Keratinocyte (primary cell): ENCODE results near the gene NCKIPSD. TPM values are rescaled to one million over a fixed set of nuclear protein-coding genes. Genes with fewer than 3 reads are reported as not detected.
A peak's percentile ranks its signal among the peaks of the same experiment; 100 is the strongest.

ENCODE experiments used
- DNase-seq: peaks from one replicate; pipeline ENCODE4 v3.0.0-alpha.2; 2011; ENCODE audit warnings: low read depth, missing footprints, low spot score
- FAIRE-seq: peaks from 2 replicates; lab custom pipeline; 2011; peaks lifted over from hg19 to GRCh38; lab: Jason Lieb, UNC
- H2AFZ ChIP-seq: 2 replicates; pipeline ENCODE4 v1.6.0; 2012; ENCODE audit warnings: low read length, control low read depth, inconsistent platforms; ENCODE audit not compliant: control insufficient read depth
- H3K27ac ChIP-seq: 2 replicates; pipeline ENCODE4 v1.5.1; 2011; ENCODE audit warnings: low read length; ENCODE audit not compliant: control insufficient read depth, insufficient read depth
- H3K27me3 ChIP-seq: 3 replicates; pipeline ENCODE4 v1.6.0; 2011; ENCODE audit warnings: low read length; ENCODE audit not compliant: control insufficient read depth, insufficient read depth; ENCODE audit errors: extremely low read depth
- H3K36me3 ChIP-seq, 2 experiments: 2 replicates in 1 of 2; 3 replicates in 1 of 2; pipeline ENCODE4 v1.5.1; 2011; ENCODE audit warnings: low read length in 2 of 2, mild to moderate bottlenecking in 1 of 2; ENCODE audit not compliant: control insufficient read depth in 2 of 2, insufficient read depth in 2 of 2; ENCODE audit errors: extremely low read depth in 1 of 2
- H3K4me1 ChIP-seq: 3 replicates; pipeline ENCODE4 v1.5.1; 2011; ENCODE audit warnings: low read length; ENCODE audit not compliant: control insufficient read depth, insufficient read depth; ENCODE audit errors: extremely low read depth
- H3K4me2 ChIP-seq: 3 replicates; pipeline ENCODE4 v1.6.0; 2011; ENCODE audit warnings: low read depth, low read length; ENCODE audit not compliant: control insufficient read depth, insufficient read depth; ENCODE audit errors: extremely low read depth
- H3K4me3 ChIP-seq, 3 experiments: fragments of 200-600 bp in 1 of 3; sonication (generic) in 1 of 3; 2 replicates in 2 of 3; 3 replicates in 1 of 3; pipeline ENCODE4 v1.5.1; 2011 to 2016; ENCODE audit warnings: low read length in 3 of 3, mild to moderate bottlenecking in 3 of 3, control low read depth in 2 of 3, inconsistent platforms in 1 of 3, low read depth in 1 of 3, mixed read lengths in 1 of 3, mixed run types in 1 of 3, moderate library complexity in 1 of 3; ENCODE audit not compliant: control insufficient read depth in 2 of 3, insufficient read depth in 2 of 3; ENCODE audit errors: extremely low read depth in 1 of 3
- H3K79me2 ChIP-seq: 2 replicates; pipeline ENCODE4 v1.6.0; 2012; ENCODE audit warnings: low read length; ENCODE audit not compliant: control insufficient read depth, insufficient read depth
- H3K9ac ChIP-seq: 3 replicates; pipeline ENCODE4 v1.6.0; 2011; ENCODE audit warnings: low read length; ENCODE audit not compliant: control insufficient read depth, insufficient read depth; ENCODE audit errors: extremely low read depth
- H3K9me1 ChIP-seq: 3 replicates; pipeline ENCODE4 v1.6.0; 2011; ENCODE audit warnings: low read length; ENCODE audit not compliant: control insufficient read depth, insufficient read depth; ENCODE audit errors: extremely low read depth
- H3K9me3 ChIP-seq: 2 replicates; pipeline ENCODE4 v1.5.1; 2012; ENCODE audit warnings: low read depth, low read length; ENCODE audit not compliant: control insufficient read depth
- H4K20me1 ChIP-seq: 3 replicates; pipeline ENCODE4 v1.6.0; 2011; ENCODE audit warnings: low read length; ENCODE audit not compliant: control insufficient read depth, insufficient read depth; ENCODE audit errors: extremely low read depth
- EZH2 ChIP-seq: IDR thresholded peaks from one replicate; pipeline ENCODE4 v1.6.1; 2012; ENCODE audit warnings: inconsistent platforms, mild to moderate bottlenecking, low read length, moderate library complexity
- dilution Hi-C: fragments of 300-500 bp; cut with MboI; formaldehyde crosslinking; loops from one replicate; pipeline ENCODE4 v1.7.0; 2020; ENCODE audit warnings: low sequenced_read_pairs; ENCODE audit not compliant: extremely low pct_ligation_motif_present
- polyA plus RNA-seq, 5 experiments: library from polyadenylated mRNA; depleted of rRNA in 3 of 5; stranded (reverse) in 3 of 5; stranded (forward) in 1 of 5; unstranded in 1 of 5; fragments of >200 nt; gene quantifications; 1 replicate in 1 of 5; 2 replicates in 3 of 5; 3 replicates in 1 of 5; pipeline versions ENCODE4 v1.2.1 to v1.2.3, GENCODE V29; 2011 to 2012; ENCODE audit warnings: missing spikeins in 2 of 5, low read depth in 1 of 5, low replicate concordance in 1 of 5
- TF ChIP-seq, protein P1 (sequence below), 3 experiments: IDR thresholded peaks in 1 of 3; conservative IDR thresholded peaks in 1 of 3; optimal IDR thresholded peaks in 1 of 3; 2 replicates in 2 of 3; 3 replicates in 1 of 3; pipeline versions ENCODE3 to v1.5.1; 2011; ENCODE audit warnings: low read length in 3 of 3, mild to moderate bottlenecking in 3 of 3, moderate library complexity in 2 of 3, control low read depth in 1 of 3, inconsistent platforms in 1 of 3; ENCODE audit not compliant: insufficient read depth in 2 of 3; ENCODE audit errors: extremely low read depth in 1 of 3

The NCKIPSD gene
- polyA plus RNA-seq, 1 donor (not counting 4 experiments of a cell fraction or from before 2014, with no cell fraction given) = 9.8 TPM

DNA sequence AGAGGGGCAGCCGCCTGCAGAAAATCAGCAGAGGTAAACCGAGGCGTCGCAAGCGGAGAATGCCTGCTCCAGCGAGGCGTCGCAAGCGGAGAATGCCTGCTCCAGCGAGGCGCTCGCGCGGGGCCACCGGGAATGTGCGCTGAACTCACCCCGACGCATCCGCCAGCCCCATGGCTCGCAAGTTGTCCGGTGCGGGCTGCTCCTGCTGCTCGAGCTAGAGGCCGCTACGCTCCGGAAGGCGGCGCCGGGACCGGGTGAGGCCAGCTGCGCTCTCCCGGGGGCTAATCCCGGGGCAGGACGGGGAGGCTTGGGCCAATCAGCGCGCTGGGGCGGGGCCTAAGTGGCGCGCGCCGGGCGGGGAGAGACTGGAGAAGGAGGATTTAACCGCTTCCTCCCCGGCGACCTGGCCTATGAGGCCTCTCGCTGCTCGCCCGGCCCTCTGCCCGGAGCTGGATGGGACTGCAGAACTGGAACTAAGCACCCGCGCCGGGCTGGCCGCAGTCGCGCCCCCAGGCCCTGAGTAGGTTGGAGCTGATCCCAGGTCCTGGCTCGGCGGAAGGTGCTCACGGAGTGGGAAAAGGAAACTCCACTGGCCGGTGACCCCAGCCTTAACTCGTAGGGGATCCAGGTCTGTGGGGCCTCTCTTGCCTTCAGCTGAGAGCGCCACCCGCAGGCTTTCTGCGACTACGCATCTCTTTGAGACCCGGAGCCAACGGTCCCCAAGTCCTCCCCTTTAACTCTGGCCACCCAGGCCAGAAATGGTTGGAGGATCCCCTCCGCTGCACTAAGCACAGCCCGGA, 50.3 kb downstream of the NCKIPSD start, which contains the start of gene SLC26A6:
TSS of gene SLC26A6 (minus strand) at position 240 of the 800 bp plus-strand sequence. CDS start at position 172, 68 bp downstream.
- Histone ChIP-seq H3K36me3 (peaks cover 16 to 18% of the 10 kb centered on the region in 2 experiments), H3K27ac (peak within 1 kb of the TSS; percentile 33), H3K4me1 (peaks cover 11% of the 10 kb centered on the region), H3K4me2 (peak within 1 kb of the TSS; percentile 96), H4K20me1 (peaks cover 2% of the 10 kb centered on the region), H3K9me1 (peaks cover 2% of the 10 kb centered on the region), H2AFZ (peak within 1 kb of the TSS; percentile 85), H3K4me3 (peak within 1 kb of the TSS; percentile 77 to 93 (median 80)), H3K27me3 (no peaks in the 10 kb centered on the region), H3K79me2 (peaks cover 13% of the 10 kb centered on the region), H3K9me3 (no peaks in the 10 kb centered on the region), H3K9ac (peak within 1 kb of the TSS; percentile 72)
- DNase-seq (no peak), FAIRE-seq (peak; percentile 79)
- dilution Hi-C loops = no loop called here
- no peak for TF ChIP-seq EZH2
- TF ChIP-seq, protein P1, sequence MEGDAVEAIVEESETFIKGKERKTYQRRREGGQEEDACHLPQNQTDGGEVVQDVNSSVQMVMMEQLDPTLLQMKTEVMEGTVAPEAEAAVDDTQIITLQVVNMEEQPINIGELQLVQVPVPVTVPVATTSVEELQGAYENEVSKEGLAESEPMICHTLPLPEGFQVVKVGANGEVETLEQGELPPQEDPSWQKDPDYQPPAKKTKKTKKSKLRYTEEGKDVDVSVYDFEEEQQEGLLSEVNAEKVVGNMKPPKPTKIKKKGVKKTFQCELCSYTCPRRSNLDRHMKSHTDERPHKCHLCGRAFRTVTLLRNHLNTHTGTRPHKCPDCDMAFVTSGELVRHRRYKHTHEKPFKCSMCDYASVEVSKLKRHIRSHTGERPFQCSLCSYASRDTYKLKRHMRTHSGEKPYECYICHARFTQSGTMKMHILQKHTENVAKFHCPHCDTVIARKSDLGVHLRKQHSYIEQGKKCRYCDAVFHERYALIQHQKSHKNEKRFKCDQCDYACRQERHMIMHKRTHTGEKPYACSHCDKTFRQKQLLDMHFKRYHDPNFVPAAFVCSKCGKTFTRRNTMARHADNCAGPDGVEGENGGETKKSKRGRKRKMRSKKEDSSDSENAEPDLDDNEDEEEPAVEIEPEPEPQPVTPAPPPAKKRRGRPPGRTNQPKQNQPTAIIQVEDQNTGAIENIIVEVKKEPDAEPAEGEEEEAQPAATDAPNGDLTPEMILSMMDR (optimal IDR thresholded peaks at IDR 0.05 in 1 of 3, IDR thresholded peaks at IDR 0.05 in 1 of 3, conservative IDR thresholded peaks at IDR 0.05 in 1 of 3; ENCODE audit: extremely low read depth in 1 of 3, insufficient read depth in 2 of 3, low read length in 3 of 3) = peak in 2 of 3 experiments; percentile 58 to 76

DNA sequence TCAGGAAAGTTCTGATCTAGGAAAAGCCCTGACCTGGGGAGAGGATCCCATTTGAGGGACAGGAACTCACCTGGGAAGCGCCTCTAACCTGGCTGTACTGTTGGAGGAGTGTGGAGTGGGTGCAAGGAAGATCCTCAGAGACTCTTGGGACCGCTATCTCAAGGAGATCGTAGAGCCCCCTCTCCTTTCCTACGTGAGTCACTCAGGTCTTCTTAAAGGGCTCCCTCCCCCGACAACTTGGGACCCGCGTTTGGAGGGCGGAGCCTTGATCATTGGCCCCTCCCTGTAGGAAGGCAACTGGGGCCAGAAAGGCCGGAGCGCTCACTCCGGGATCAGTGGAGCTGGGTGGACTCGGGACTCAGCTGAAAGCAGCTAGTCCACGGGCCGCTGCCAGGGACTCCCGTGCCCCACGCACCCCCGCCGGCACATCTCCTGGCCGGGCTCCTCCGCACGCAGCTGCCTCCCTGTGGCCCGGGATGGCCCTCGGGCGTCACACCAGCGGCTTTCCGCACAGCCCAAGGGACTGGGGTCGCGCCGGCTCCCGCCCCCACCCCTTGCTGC, 51.0 kb downstream of the NCKIPSD start:
- Histone ChIP-seq H3K36me3 (peaks cover 21 to 22% of the 10 kb centered on the region in 2 experiments), H3K4me3 (peak overlapping the region; percentile 77 to 93 (median 80)), H2AFZ (peak overlapping the region; percentile 39), H3K27me3 (no peaks in the 10 kb centered on the region), H3K4me2 (peak overlapping the region; percentile 92), H3K4me1 (peaks cover 11% of the 10 kb centered on the region), H3K27ac (peak overlapping the region; percentile 33), H3K9ac (peak overlapping the region; percentile 72), H4K20me1 (peaks cover 2% of the 10 kb centered on the region), H3K79me2 (peaks cover 13% of the 10 kb centered on the region), H3K9me1 (peaks cover 2% of the 10 kb centered on the region), H3K9me3 (no peaks in the 10 kb centered on the region)
- TF ChIP-seq, protein P1 (optimal IDR thresholded peaks at IDR 0.05 in 1 of 3, IDR thresholded peaks at IDR 0.05 in 1 of 3, conservative IDR thresholded peaks at IDR 0.05 in 1 of 3; ENCODE audit: extremely low read depth in 1 of 3, insufficient read depth in 2 of 3, low read length in 3 of 3) = no peak
- no peak for TF ChIP-seq EZH2
- FAIRE-seq (peak; percentile 62), DNase-seq (no peak)
- dilution Hi-C loops = no loop called here
